Activated CD8-positive, alpha-beta T cell treated with anti-CD3 and anti-CD28 coated beads for 36 hours (primary cell): ENCODE results near the gene ANKRD13B. TPM values are rescaled to one million over a fixed set of nuclear protein-coding genes. Genes with fewer than 3 reads are reported as not detected.
A peak's percentile ranks its signal among the peaks of the same experiment; 100 is the strongest.

Experiments
- ATAC-seq: fragments of 200-7000 bp; cut with Tn5 transposase; one replicate; pipeline ENCODE4 v1.10.0; 2021; ENCODE audit warnings: mild to moderate bottlenecking, moderate library complexity
- CTCF ChIA-PET: fragments of 350-600 bp; sonication (Branson Sonifier 250); formaldehyde crosslinking; loops from one replicate; lab custom pipeline; 2021; ENCODE audit warnings: antibody characterized with exemption; lab: Charles Lee
- POLR2A ChIA-PET: fragments of 350-600 bp; sonication (Branson Sonifier 250); formaldehyde crosslinking; loops from one replicate; lab custom pipeline; 2021; ENCODE audit warnings: antibody characterized with exemption; lab: Charles Lee
- DNase-seq: peaks from one replicate; pipeline ENCODE4 v3.0.0-alpha.2; 2020
- H3K27ac Mint-ChIP-seq: one replicate; pipeline ENCODE4 v1.8.0; 2021; ENCODE audit warnings: mild to moderate bottlenecking, mixed read lengths
- H3K27me3 Mint-ChIP-seq: one replicate; pipeline ENCODE4 v1.8.0; 2021; ENCODE audit warnings: mixed read lengths
- H3K36me3 Mint-ChIP-seq: one replicate; pipeline ENCODE4 v1.8.0; 2021; ENCODE audit warnings: low read depth, mixed read lengths
- H3K4me1 Mint-ChIP-seq: one replicate; pipeline ENCODE4 v1.8.0; 2021; ENCODE audit warnings: low read depth, mixed read lengths
- H3K4me3 Mint-ChIP-seq: one replicate; pipeline ENCODE4 v1.8.0; 2021; ENCODE audit warnings: mild to moderate bottlenecking, moderate library complexity, mixed read lengths
- H3K9me3 Mint-ChIP-seq: one replicate; pipeline ENCODE4 v1.8.0; 2021; ENCODE audit warnings: mixed read lengths
- intact Hi-C: fragments of 100-400 bp; cut with micrococcal nuclease; formaldehyde crosslinking; loops from one replicate; pipeline ENCODE4 v1.10.0; 2022
- total RNA-seq, 2 experiments: library from RNA; stranded (reverse); gene quantifications; one replicate each; pipeline ENCODE4 v1.2.3, GENCODE V29; 2021
- TF ChIP-seq, protein P1 (sequence below): fragments of 200-600 bp; IDR thresholded peaks from one replicate; pipeline ENCODE4 v1.8.0; 2022; ENCODE audit warnings: antibody characterized with exemption, mild to moderate bottlenecking

ANKRD13B gene
- total RNA-seq, 2 experiments from 2014 or later: 22.8 to 22.9 TPM

DNA sequence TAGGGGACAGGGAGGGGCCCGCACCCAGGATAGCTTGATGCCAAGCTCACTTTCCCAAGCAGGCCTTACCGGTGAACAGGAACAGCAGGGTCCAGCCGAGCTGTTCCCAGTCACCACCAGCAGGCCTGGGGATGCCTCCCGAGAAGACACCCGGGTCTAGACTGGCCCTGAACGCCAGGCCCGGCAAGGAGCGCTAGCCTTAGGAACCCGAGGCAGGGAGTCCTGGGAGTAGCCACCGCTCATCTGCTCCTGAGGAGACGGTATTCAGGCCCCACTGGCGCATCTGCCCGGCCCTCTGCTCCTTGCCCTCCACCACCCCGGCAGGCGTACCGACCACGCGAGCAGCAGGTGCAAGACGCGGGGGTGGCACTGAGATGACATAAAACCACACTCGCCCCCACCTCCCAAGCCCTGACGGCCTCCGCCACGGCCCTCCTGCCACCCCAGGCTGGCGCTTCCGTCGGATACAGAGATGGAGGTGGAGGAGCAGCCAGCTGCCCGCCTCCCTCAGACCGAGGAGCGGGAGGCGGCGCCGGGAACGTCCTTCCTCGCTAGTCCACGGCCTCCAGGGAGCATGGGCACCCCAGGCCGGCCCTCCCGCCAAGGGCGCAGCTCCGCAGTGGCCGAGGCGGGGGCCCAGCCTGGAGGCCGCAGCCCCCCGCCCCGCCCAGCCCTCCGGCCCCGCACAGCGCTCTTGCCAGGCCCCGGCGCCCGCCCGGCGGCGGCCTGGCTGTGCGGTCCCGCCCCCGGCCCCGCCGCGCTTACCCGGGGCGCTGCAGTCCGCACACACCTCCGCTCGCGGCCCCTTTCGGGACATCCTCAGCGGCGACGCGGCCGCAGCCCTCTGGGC is 4.1 kb upstream of the ANKRD13B start:
- intact Hi-C loops: no loop called here
- H3K36me3 Mint-ChIP-seq: peaks cover 6% of the 10 kb centered on the region
- H3K27me3 Mint-ChIP-seq: no peaks in the 10 kb centered on the region
- TF ChIP-seq, protein P1, sequence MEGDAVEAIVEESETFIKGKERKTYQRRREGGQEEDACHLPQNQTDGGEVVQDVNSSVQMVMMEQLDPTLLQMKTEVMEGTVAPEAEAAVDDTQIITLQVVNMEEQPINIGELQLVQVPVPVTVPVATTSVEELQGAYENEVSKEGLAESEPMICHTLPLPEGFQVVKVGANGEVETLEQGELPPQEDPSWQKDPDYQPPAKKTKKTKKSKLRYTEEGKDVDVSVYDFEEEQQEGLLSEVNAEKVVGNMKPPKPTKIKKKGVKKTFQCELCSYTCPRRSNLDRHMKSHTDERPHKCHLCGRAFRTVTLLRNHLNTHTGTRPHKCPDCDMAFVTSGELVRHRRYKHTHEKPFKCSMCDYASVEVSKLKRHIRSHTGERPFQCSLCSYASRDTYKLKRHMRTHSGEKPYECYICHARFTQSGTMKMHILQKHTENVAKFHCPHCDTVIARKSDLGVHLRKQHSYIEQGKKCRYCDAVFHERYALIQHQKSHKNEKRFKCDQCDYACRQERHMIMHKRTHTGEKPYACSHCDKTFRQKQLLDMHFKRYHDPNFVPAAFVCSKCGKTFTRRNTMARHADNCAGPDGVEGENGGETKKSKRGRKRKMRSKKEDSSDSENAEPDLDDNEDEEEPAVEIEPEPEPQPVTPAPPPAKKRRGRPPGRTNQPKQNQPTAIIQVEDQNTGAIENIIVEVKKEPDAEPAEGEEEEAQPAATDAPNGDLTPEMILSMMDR: no peak
- ATAC-seq (peak; percentile 6), DNase-seq (peak; percentile 78)
- ChIA-PET CTCF (interaction anchor here (1.0 to 14.9 kb wide), 5 partner anchors 9 to 28 kb away, joined by 3 to 172 read pairs (median 6); partner anchors contain the start of gene TP53I13), POLR2A (interaction anchor here (0.5 to 3.3 kb wide), 5 partner anchors 15 to 918 kb away, joined by 3 to 19 read pairs (median 8); partner anchors contain the start of gene TP53I13)
- no peaks in the 10 kb centered on the region for H3K9me3 Mint-ChIP-seq
- peak overlapping the region; percentile 84 for H3K27ac Mint-ChIP-seq
- peaks cover 70% of the 10 kb centered on the region for H3K4me1 Mint-ChIP-seq
- peak overlapping the region; percentile 87 for H3K4me3 Mint-ChIP-seq

DNA sequence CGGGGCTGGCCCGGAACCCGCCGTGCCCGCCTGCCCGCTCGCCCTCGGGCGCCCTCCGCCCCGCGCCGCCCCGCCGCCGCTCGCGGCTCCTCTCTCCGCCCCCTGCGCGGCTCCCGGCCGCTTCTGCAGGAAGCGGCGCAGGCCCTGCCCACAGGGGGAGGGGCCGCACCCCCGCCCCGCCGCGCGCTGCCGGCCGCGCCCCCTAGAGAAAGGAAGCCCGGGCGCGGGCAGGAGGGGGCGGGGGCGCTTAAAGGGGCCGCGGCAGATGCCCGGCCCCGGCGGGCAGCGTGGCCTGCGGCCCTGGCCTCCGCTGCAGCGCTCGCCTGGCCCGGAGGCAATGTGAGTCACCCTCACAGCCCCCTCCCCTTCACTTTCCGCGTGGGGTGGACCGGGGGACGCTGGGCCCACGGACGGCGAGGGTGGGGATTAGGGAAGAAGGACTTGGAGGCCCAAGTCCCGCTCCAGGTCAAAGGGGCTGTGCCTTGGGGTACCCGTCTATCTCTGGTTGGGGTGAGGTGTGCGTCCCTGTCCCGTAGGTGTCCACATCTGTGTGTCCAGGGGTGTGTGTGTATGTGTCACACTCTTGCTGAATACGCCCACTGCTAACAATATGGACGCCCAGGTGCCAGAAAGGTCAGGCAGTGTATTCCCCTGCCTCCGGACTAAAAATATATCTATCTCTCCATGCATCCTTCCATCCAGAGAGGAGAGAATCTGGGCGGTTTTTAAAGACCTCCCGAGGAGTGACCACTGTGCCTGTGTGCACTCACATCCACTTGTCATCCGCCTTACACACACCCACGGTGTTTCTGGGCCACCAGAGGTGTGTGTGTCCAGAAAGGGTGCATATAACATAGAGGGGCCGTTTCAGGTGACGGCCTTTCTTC is 3.2 kb upstream of the ANKRD13B start, which contains the start of gene GIT1:
Gene GIT1 (minus strand): TSS at position 125 of the 887 bp plus-strand sequence. CDS start 270 bp downstream, outside the sequence.
- Mint-ChIP-seq H3K27ac (peak within 1 kb of the TSS; percentile 93), H3K9me3 (no peaks in the 10 kb centered on the region), H3K4me1 (peaks cover 67% of the 10 kb centered on the region), H3K27me3 (no peaks in the 10 kb centered on the region), H3K4me3 (peak within 1 kb of the TSS; percentile 87), H3K36me3 (no peaks in the 10 kb centered on the region)
- ChIA-PET CTCF (interaction anchor here (5.0 to 14.9 kb wide), 4 partner anchors 11 to 27 kb away, joined by 83 to 172 read pairs (median 113); partner anchors contain the start of genes ABHD15 and TP53I13), POLR2A (interaction anchor here (1.0 to 3.3 kb wide), 6 partner anchors 20 to 28 kb away, joined by 3 to 32 read pairs (median 8); partner anchors contain the start of genes ABHD15 and TP53I13)
- intact Hi-C loops: no loop called here
- peak; percentile 86 for DNase-seq
- ATAC-seq: peak; percentile 77
- TF ChIP-seq, protein P1: no peak

DNA sequence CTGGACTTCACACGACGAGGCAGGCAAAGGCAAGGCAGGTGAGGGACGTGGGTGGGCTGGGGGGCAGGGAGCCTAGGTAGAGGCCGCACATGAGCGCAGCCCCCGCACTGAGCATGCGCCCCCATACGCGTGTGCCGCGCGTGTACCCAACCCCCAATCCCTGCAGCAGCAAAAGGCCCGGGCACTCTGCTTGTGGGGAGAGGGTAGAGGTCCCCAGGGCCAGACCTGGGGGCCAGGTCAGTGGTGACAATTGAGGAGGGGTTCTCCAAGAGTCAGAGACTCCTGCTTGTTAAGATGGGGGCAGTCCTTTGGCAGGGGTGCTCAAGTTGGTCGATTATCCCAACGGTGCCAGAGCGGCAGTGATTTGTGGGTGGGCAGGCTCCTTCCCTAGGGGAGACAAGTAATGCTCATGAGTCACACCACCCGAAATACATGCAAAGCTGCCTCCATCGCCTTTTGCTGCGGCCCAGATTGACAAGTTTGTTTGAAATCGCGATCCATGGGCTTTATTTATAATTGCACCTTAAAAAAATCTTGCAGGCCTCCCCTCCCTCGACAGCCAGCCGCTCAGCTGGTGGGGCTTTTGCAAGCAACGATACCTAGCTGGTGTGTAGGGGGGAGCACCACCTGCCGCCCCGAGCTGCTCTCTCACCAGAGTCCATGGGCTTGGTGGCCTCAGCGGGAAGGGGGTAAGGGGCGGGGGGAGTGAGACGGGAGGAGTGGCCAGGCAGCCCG is 2.4 kb upstream of the ANKRD13B start:
- DNase-seq: peak; percentile 59
- no peak for ATAC-seq
- TF ChIP-seq, protein P1: no peak
- no peaks in the 10 kb centered on the region for H3K27me3 Mint-ChIP-seq
- intact Hi-C loops: no loop called here
- H3K9me3 Mint-ChIP-seq: no peaks in the 10 kb centered on the region
- H3K4me1 Mint-ChIP-seq: peaks cover 64% of the 10 kb centered on the region
- CTCF ChIA-PET: interaction anchor here (0.7 to 5.1 kb wide), 9 partner anchors 11 to 371 kb away, joined by 3 to 124 read pairs (median 8); partner anchors contain the start of genes ABHD15 and TP53I13
- POLR2A ChIA-PET: interaction anchor here (1.0 to 3.0 kb wide), 6 partner anchors 9 to 170 kb away, joined by 3 to 32 read pairs (median 6); partner anchors contain the start of gene ABHD15
- H3K36me3 Mint-ChIP-seq: no peaks in the 10 kb centered on the region
- H3K27ac Mint-ChIP-seq: peak overlapping the region; percentile 93
- H3K4me3 Mint-ChIP-seq: peak overlapping the region; percentile 84

DNA sequence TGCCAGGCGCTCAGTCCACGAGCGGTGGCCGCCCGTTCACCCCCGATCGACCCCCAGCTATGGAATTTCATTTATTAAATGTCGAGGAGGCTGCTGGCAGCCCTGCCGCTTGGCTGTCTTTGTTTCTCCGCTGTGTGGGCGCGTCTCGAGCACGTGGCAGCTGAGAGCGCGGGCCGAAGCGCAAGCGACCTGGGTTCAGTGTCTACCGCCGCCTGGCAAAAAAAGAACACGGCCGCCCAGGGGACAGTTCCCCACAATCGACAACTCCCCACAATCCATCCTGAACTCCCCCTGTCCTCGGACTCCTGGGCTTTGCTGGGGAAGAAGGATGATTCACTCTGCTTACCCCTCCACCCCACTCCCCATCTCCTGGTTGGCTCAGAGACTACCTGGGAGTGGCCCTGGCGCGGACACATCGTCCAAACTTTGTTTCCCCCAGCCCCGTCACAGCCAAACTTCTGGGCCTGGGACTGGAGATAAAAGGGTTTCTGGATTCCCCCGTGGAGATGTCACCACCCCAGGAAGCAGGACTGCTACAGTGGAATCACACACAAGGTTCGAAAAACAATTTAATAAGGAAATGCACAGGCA is 1.7 kb upstream of the ANKRD13B start:
- DNase-seq (peak; percentile 78), ATAC-seq (peak; percentile 6)
- intact Hi-C loops: no loop called here
- peaks cover 58% of the 10 kb centered on the region for H3K4me1 Mint-ChIP-seq
- peak overlapping the region; percentile 87 for H3K27ac Mint-ChIP-seq
- CTCF ChIA-PET: interaction anchor here (0.7 to 5.1 kb wide), 13 partner anchors 12 to 372 kb away, joined by 3 to 124 read pairs (median 4); partner anchors contain the start of genes ABHD15 and TP53I13
- POLR2A ChIA-PET: interaction anchor here (0.6 to 3.0 kb wide), 10 partner anchors 10 to 340 kb away, joined by 3 to 32 read pairs (median 4); partner anchors contain the start of gene ABHD15
- peak overlapping the region; percentile 84 for H3K4me3 Mint-ChIP-seq
- H3K27me3 Mint-ChIP-seq: no peaks in the 10 kb centered on the region
- TF ChIP-seq, protein P1: no peak
- no peaks in the 10 kb centered on the region for H3K36me3 Mint-ChIP-seq
- no peaks in the 10 kb centered on the region for H3K9me3 Mint-ChIP-seq
